G401 (cell line): Measurements from ENCODE around the gene C10orf95. TPM values are rescaled to one million over a fixed set of nuclear protein-coding genes. Genes with fewer than 3 reads are reported as not detected.
A peak's percentile ranks its signal among the peaks of the same experiment; 100 is the strongest.

Experiments used
- DNase-seq: peaks from one replicate; pipeline ENCODE4 v3.0.0-alpha.2; 2015; ENCODE audit warnings: low spot score
- in situ Hi-C: cut with HindIII; loops from 2 replicates; pipeline ENCODE4 v1.10.0; 2016; ENCODE audit warnings: low sequenced_read_pairs, mixed read lengths
- total RNA-seq: library from RNA; depleted of rRNA; stranded (reverse); fragments of >200 nt; shearing (Covaris generic); gene quantifications from 2 replicates; pipeline ENCODE4 v1.2.3, GENCODE V29; 2014

The C10orf95 gene
- total RNA-seq, 1 experiment from 2014 or later, result not detected

GRCh38 chr10:102420714-102421506 lies 30.4 kb downstream of the C10orf95 start, which contains the start of gene FBXL15:
TSS of gene FBXL15 (plus strand) at chr10:102420836. CDS start at chr10:102421130, 294 bp downstream.
- DNase-seq, result peak; percentile 96
- in situ Hi-C loops, result no loop called here

DNA sequence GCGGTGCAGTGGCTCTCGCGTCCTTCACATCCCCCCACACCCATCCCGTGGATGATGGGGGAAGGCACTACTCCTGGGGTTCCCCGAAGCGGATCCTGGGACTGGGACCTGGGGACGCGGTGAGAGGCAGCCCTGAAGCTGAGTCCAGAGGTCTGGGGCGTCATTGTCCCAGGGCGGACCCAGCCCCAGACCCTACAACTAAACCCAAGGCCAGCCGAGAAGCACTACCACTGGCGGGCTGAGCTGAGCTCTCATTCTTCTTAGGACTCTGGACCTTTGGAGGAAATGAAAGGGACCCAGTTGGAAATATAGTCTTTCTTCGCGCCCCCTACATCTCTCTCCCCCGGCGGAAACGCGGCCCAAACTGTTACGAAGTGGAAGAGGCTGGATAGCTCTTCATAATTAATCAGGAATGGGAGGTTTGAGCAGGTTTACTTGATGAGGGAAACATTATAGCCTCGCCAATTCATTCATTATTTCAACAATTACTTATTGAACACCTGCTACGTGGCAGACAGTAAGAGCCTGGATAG lies 31.1 kb downstream of the C10orf95 start:
- no peak for DNase-seq
- in situ Hi-C loops, result no loop called here

GRCh38 chr10:102419269-102420180 lies 31.8 kb downstream of the C10orf95 start:
- peak; percentile 79 for DNase-seq
- in situ Hi-C loops, result no loop called here

GRCh38 chr10:102418622-102419268 lies 32.6 kb downstream of the C10orf95 start, which contains the start of gene PSD:
TSS of gene PSD (minus strand) at chr10:102418785. CDS start at chr10:102417038, 1,747 bp downstream.
- in situ Hi-C loops, result no loop called here
- peak; percentile 63 for DNase-seq

GRCh38 chr10:102416695-102417094 lies 34.6 kb downstream of the C10orf95 start:
- no peak for DNase-seq
- in situ Hi-C loops, result no loop called here

GRCh38 chr10:102416283-102416682 lies 35.1 kb downstream of the C10orf95 start:
- no peak for DNase-seq
- in situ Hi-C loops, result no loop called here

GRCh38 chr10:102414749-102415148 lies 36.6 kb downstream of the C10orf95 start:
- no peak for DNase-seq
- in situ Hi-C loops, result no loop called here

- in situ Hi-C loops, result no loop called here
- no peak for DNase-seq
Measured at GRCh38 chr10:102413806-102414561, 37.4 kb downstream of the C10orf95 start.

DNA sequence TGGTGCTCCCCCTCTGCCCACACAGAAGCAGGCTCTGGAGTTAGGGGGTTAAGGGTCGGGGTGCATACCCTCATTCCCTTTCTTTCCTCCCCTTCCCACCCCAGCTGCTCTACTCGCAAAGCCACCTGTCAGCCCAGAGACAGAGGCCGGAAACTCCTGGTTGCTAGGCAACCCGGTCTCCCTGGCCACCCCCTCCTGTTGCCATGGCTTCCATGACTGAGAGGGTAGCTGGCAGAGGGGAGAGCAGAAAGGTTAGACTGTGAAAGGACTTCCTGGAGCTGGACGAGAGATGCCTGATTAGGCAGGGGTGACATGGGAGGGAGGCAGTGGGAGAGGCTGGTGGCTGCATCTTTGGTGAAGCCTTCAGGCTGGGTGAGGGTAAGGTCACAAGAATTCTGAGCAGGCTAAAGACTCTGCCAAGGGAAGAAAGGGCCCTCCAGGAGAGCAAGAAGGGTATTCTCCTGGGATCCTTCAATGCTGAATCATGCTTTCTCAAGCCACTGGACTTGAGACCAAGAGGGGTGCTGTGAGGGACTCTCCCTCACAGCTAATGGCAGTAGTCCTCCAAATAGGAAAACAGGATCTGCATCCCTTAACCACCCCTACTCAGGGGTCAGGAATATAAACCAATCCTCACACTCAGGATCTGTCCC lies 38.2 kb downstream of the C10orf95 start:
- peak; percentile 65 for DNase-seq
- in situ Hi-C loops, result no loop called here

DNA sequence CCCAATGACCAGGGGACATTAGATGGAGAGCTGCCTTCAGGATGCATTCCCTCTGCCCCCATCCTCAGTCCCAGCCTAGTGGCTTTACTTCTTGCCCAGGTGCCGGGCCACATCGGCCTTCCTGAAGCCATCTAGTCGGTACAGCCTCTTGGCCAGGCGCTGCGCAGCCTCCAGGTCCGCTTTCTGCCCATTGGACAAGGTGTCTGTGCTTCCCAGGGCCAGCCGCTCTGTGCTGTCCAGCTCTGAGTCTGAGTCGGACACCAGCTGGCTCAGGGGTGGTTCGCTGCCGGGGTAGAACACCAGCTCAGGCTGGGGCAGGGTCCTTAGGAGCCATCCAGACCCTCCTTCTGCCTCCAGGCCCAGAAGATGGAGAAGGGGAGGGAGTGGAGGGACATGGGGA lies 39.0 kb downstream of the C10orf95 start:
- no peak for DNase-seq
- in situ Hi-C loops, result no loop called here

- DNase-seq, result no peak
- in situ Hi-C loops, result no loop called here
Measured at GRCh38 chr10:102411341-102412255, 39.7 kb downstream of the C10orf95 start.

DNA sequence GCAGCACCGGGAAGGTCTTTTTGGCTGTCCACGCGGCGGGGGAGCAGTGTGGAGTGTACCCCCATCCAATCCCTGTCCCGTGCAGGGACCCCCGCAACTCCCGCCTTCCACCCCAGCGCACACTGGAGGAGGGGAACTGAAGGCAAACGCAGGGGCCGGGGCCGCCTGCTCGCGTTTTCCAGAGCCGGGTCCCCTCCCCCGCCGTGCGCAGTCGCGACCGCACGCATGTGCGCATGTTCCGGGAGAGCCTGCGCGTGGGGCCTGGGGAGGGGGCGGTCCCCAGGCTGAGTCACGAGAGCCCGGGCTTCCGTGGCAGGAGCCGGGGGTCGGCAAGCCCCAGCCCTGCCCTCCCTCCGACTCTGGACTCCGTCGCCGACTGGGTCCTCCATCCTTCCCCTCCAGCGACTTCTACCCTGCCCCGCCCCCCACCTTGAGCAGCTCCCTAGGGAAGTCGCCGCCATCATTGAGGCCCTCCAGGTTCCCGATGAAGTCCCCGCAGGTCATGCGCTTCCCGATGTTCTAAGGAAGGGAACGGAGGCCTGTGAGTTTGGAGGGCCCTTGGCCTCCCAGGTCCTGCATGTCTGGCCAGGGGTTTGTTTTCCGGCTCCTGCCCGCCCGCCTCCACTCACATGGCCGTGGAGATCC lies 40.8 kb downstream of the C10orf95 start:
- in situ Hi-C loops, result no loop called here
- no peak for DNase-seq

DNA sequence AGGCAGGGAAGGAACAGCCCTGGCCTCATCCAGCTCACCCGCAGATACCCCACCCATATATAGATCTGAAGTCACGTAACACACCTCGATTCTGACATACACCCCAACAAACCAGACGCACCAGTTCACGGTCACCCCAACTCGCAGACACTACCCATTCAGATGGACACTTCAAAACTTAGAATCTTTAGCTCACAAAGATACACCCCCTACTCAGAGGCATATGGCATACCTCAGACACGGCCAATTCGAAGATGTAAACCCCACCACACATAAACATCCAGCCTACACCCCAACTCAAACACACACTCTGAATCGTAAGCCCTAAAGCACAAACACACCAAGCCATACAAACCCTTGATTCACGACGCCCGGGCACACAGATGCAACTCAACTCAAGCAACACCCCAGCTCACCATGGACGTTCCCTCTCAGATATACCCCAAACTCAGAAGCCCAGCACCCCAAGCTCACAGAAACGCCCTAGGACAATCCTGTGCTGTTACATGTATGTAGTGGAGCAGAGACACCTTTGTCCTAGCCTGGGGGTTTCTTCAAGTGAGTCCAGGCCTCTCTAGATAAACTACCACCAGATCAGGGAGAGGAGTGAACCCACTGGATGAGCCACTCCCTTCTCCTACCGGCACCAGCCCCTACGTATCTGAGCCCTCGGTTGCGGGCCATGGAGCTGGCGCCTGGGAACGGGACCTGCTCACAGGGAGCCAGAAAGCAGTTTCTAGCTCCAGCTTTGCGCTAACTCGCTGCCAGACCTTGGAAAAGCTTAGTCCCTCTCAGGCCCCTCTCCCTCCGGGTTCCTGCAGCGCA lies 41.5 kb downstream of the C10orf95 start:
- DNase-seq, result no peak
- in situ Hi-C loops, result no loop called here

- in situ Hi-C loops, result no loop called here
- peak; percentile 24 for DNase-seq
Measured at GRCh38 chr10:102408728-102409603, 42.4 kb downstream of the C10orf95 start.

- no peak for DNase-seq
- in situ Hi-C loops, result no loop called here
Measured at GRCh38 chr10:102408131-102408727, 43.1 kb downstream of the C10orf95 start.
